Myocyte (in vitro differentiated cells): ENCODE measurements around the gene GPSM3. TPM values are rescaled to one million over a fixed set of nuclear protein-coding genes. Genes with fewer than 3 reads are reported as not detected.
A peak's percentile ranks its signal among the peaks of the same experiment; 100 is the strongest.
"Not testable (repeated sequence)": the region's sequence is repeated elsewhere in the genome, so short reads cannot be mapped to it uniquely, and the experiment has no call there.

ENCODE experiments used
- DNase-seq: peaks from one replicate; pipeline ENCODE4 v3.0.0-alpha.2; 2012; ENCODE audit warnings: low read depth
- total RNA-seq: library from RNA; depleted of rRNA; stranded (reverse); fragments of >200 nt; gene quantifications from 2 replicates; pipeline ENCODE4 v1.2.3, GENCODE V29; 2014

GPSM3 gene
- total RNA-seq, 1 donor from 2014 or later, result 0.27 TPM

DNA sequence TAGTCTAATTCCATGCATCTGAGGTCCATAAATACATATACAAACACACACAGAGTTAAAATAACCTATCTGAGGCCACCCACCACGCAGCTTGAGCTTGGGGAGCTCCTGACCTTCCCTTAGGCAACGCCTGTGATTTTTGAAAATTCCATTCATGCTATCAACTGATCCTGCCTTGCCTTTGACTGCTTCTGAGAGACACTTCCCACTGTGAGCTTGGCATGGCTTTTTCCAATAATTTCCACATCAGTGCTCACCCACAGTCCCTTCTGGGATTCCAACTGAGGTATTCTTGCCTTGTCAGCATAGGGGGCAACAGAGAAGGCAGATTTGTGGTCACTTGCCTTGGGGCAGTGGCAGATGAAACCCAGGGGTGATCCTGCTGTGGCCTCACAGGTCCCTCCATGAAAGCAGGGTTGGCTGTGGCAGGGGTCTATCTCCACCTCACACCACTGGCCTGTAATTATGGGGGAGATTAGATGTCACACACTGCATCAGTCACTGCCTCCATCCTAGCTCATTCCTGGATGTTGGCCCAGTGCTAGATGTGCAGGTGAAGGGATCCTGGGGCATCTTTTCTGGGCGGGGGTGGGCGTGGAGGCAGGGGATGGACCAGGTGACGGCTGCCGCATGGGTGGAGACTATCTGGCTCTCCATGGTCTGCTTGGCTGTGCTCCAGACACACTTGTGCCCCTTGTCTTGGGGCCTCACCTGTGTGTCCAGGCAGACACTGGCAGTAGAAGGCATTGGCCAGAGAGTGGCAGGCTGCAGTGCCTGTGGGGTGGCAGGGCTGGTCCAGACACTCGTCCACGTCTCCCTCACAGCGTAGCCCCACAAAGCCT is 11.2 kb upstream of the GPSM3 start:
- no peak for DNase-seq

GRCh38 chr6:32202186-32202585 is 9.7 kb upstream of the GPSM3 start:
- DNase-seq, result no peak

- no peak for DNase-seq
Measured at GRCh38 chr6:32200711-32201475, 8.4 kb upstream of the GPSM3 start.

- DNase-seq, result no peak
Measured at GRCh38 chr6:32198866-32199265, 6.4 kb upstream of the GPSM3 start.

DNA sequence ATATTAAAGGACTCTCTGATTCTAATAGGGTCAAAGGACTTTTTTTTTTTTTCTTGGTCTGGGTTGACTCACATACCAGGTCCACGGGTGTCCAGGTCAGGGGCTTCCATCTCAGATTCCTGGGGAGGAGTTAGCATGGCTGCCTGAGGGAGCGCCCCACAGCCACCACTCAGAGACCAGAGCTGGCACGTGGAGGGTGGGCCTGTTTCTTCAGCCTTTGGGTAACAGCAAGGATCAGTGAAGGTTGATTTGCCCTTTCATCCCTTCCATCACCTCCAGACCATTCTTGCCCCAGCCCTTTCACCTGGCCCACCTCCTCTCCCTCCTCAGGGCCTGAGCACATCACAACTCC is 5.9 kb upstream of the GPSM3 start:
- no peak for DNase-seq

DNA sequence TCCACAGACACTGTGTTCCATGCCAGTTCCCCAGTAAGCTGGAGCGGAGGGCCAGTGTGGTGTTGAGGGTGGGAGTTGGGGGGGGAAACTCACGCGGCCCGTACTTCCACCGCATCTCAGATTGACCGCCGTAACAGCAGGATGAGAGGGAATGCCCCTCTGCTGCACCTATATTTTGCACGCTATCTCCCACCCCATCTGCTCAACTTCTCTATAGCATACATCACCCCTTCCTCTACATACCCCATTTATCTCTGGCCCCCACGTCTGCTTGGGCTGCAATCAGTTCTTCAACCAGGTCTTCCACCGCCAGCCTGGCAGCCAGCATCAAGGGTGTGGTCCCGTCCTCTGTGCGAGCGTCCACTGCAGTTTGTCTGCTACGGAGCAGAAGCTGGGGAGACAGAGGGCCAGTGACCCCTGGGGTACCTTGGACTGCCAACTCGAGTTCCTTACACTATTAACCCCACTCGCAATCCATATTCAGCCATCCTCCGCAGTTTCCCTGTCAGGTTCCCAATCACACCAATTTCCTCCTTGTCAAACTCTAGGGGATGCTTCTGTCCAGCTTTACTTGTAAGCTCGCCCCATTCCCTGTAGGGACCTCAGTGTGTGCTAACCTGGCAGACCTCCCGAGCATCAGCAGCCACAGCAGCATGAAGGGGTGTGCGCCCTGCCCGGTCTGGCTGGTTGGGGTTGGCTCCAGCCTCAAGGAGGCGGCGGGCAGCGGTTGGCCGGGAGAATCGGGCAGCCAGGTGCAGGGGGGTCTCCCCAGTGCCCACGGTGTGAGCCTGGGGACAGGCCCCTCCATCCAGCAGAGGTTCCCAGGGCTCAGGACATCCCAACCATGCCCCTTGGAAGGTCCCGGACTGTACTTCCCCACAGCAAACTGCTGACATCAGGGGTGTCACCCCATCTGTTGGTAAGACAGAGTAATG is 4.5 kb upstream of the GPSM3 start:
- no peak for DNase-seq

- peak; percentile 77 for DNase-seq
Measured at GRCh38 chr6:32195902-32196681, 3.6 kb upstream of the GPSM3 start.

DNA sequence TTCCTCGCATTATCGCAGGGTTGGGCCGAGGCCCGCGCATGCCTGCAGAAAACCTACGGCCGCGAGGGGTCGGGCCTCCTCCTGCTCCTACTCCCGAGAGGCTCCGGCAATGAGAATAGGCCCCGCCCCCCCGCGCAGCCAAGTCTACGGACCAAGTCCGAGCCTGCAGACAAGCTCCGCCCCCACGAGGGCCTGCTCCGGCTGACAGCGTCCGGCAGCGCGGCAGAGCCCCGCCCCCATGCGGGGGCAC is 3.1 kb upstream of the GPSM3 start:
- peak; percentile 100 for DNase-seq

DNA sequence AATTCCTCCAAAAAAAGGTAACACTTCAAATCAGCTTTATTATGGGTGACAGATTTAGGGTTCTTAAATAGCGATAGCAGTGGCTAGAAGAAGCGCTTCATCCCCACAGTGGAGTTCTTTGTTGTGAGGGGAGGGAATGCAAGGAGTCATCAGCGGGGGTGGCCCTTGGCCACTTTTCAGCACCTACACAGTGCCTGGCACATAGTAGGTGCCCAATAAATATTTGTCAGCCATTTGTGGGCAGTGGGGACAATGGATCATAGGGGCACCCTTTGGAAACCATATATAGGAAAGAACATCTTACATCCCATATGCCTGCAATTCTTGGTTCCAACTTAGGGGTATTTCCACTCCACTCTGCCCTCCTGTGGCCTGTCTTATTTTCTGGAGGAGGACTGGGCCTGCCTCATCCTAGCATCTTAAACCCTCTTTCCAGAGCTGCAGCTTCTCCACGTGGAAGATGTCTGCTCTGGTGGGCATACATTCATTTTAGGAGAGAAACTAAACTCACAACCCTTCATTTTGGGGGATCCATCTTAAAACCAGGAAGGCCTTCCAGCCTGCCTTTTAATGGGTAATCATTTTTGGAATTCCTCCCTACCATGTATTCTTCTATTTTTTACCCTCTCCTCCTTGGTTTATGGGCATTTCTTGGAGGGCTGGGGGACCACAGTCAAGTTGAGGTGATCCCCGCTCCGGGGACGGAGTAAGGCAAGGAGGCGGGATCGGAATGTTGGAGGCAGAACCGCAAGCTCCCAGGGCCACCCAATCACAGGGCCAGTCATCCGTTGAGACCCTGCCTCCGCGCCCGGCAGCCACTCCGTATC is 2.6 kb upstream of the GPSM3 start:
- peak; percentile 66 for DNase-seq

DNA sequence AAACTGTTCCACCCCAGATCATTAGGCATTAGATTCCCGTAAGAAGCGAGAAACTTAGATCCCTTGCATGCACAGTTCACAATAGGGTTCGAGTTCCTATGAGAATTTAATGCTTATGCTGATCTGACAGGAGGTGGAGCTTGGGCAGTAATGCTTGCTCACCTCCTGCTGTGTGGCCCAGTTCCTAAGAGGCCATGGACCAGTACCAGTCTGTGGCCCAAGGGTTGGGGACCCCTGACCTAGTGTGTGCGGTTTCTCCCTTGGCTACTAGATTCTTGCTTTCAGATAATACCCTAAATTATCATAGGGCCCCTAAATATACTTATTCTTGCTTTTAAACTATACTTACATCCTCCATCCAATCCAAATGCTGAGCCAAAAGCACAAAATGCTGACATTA is 1.9 kb upstream of the GPSM3 start:
- no peak for DNase-seq

- DNase-seq, result not testable (repeated sequence)
Measured at GRCh38 chr6:32193096-32193495, 653 bp upstream of the GPSM3 start.

DNA sequence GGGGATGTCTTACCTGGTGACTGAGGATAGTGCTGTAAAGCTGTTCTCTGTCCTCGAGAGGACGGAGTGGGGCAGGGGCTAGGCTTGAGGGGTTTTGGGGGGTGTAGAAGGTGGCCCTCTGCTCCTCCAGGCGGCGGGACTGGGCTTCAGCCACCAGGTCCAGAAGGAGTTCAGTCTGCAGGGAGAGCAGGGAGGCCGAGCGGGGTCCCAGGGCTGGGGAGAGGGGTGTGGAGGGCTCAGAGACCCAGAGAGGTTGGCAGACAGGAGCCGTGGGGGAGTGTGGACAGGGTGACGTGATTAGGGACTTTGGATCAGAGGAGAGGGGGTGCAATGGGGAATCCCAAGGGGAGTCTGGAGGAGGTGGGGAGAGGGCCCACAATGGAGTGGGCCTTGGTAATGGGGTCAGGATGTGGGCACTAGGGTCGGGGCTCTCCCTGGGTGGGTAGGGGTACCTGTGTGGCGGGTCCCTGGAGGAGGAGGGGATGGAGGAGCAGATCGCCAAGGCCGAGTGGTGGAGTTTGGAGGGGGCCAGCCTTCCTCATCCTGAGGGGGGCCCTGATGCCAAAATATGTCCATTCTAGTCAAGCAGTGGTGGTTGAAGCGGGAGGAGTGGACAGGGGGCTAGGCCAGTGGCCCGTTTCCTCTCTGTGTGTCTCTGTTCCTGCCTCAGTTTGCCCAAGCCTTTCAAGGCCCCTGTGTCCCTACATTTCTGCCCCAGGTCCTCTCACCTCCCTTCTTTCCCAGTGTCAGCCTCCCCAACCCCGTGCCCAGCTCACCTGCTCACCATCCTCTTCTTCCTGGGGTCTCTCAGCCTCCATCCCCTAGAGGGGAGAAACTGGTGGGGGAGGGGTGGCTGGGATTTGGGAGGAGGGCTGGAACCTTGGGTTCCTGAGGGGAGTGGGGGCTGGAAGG is 491 bp downstream of the GPSM3 start:
- no peak for DNase-seq

DNA sequence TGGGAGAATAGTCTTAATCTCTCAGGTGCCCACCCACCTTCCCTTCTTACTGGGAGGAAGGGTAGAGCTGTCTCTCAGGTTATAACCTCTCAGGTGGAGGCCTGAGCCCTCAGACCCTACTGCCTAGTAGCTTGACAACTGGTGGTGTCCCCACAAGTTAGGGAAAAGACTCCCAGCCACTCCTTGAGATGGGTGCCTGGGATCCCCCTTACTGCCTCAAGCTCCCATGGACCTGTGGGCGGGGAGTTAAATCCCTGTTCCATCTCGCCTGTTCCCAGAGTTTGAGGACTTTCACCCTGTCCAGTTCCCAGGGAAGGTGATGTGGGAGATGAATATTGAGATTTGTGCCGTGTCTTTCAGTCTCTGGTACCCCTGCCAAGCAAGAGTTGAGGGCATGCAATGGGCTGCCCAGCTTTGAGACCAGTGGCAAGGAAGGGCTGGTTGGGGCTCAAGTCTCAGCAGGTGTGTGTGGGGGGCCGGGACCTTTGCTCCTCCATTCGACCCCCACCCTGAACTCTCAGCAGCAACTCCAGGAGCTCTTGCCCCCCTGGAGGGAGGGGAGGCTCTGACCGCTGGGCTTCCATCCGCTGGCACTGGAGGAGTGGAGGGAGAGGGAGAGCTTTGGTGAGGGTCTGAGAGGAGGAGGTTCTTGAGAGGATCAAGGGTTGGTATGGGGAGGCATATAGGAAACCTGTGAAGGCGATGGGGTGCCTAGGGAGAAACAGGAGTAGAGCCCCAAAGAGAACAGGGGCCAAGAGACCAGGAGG is 1.3 kb downstream of the GPSM3 start:
- DNase-seq, result no peak

- DNase-seq, result peak; percentile 90
Measured at GRCh38 chr6:32190054-32190851, 2.2 kb downstream of the GPSM3 start, which contains the start of gene PBX2. Gene PBX2 (minus strand): TSS chr6:32190202. CDS start chr6:32189915, 287 bp downstream.

DNA sequence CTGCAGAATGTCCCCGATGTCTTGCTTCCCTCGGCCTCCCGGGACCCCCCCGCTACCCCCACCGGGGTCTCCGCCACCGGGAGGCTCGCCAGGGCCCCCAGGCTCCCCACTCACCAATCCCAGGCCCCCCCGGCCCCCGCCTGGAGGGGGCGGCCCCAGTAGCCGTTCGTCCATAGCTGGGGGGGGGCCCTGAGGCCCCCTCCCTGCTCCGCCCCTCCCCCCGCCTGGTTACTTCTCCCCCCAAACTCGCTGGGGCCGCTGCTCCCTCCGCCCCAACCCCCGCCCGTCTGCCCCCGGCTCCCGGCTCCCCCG is 2.7 kb downstream of the GPSM3 start:
- DNase-seq, result no peak

DNA sequence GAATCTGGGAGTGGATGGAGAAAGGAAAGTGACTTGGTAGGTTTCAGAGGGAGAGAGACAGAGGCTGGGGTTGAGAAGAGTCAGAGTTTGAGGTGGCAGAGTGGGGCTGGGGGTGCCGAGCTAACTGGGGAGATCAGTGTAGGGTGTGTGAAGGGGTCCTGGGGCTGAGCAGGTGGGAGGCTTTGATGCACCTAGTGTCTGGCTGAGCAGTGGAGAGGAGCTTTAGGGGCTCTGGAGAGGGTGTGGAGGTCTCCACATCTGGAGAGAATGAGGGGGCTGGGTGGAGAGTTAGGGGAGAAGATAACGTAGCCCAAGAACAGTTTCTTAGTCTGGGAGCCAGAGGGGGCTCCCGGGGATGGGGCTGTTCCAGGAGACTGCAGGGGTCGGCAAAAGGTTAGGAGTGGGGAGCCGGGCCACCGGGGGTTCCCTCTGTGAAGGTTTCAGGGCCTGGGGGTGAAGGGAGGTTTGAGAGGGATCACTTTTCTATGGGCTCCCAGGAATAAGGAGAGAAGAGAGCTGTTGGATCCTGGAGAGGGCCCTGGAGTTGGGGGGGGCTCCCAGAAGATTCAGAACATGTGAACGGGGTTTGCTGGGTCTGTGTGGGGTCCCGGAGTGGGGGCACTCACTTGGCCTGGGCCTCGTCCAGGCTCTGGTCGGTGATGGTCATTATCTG is 3.2 kb downstream of the GPSM3 start:
- DNase-seq, result no peak
